NCI-H146 (cell line): ENCODE results near the gene TMEM52B.
A peak's percentile ranks its signal among the peaks of the same experiment; 100 is the strongest.
"Not testable (repeated sequence)": the region's sequence is repeated elsewhere in the genome, so short reads cannot be mapped to it uniquely, and the experiment has no call there.

Experiments used
- DNase-seq: peaks from one replicate; lab custom pipeline; 2025; lab: John Stamatoyannopoulos, UW

The TMEM52B gene

DNA sequence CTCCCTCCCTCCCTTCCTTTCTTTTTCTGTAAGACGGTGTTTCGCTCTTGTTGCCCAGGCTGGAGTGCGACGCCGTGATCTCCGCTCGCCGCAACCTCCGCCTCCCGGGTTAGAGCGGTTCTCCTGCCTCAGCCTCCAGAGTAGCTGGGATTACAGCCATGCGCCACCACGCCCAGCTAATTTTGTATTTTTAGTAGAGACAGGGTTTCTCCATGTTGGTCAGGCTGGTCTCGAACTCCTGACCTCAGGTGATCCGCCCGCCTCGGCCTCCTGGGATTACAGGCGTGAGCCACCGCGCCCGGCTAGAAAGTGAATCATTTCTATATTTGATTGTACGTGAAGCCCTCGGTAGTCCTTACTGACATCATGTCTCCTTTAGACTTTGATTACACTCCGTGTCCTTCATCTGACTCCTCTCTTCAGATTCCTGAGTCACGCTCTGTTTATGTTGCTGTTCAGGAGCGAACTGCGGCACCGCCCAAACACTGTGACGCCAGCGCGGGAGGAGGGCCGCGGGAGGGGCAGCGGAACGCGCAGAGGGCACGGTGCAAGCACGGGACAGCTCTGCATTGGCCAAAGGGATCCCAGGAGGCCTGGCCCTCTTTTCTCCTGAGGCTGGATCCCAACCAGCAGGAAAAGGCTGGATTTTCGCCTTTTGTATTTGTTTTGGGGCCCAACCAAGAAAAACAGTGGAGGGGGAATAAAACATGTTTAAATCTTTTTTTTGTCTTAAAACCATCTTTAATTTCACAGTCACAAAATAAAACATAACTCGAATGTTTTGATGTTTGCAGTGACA, 33.3 kb downstream of the TMEM52B start:
- DNase-seq = peak; percentile 97

GRCh38 chr12:10212739-10213131, 33.9 kb downstream of the TMEM52B start, which contains the start of gene GABARAPL1:
GABARAPL1 (plus strand) TSS chr12:10212877; CDS start chr12:10213130, 253 bp downstream.
- DNase-seq = peak; percentile 86

GRCh38 chr12:10213168-10214135, 34.6 kb downstream of the TMEM52B start:
- DNase-seq = peak; percentile 78

DNA sequence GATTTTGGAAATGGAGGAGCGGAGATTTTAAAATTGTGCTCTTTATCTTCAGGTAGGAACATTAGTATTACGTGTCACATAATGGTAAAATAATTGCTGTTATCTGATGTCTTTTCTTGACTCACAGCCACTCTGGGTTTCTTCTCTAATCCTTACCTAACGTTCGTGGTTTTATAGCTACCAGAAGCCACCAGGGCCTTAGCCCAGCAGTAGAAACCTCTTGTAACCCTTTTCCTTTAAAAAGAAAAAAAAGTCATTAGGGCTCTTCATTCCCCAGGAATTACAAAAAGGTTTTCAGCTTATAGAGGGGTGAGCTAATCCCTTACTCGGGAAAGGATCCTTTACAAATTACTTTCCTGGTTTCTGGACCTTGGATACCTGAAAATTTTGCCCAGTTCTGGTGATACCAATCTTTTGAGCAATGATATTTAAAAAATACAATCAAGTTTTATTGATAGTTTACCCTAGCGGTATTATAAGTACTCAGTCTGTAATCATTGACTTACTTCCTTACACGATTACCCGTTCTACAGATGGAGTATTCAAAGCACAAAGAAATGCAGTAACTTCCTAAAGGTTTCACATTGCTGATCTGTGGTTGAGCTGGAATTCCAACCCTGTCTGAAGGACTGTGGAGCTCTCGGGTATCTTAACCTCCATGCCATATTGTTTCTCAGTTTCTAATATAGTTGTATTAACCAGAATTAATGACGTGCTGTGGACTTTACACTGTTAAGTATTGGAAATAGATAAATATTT, 35.5 kb downstream of the TMEM52B start:
- peak; percentile 53 for DNase-seq

- no peak for DNase-seq
Observed at GRCh38 chr12:10214895-10215267, 36.0 kb downstream of the TMEM52B start.

GRCh38 chr12:10215436-10215835, 36.6 kb downstream of the TMEM52B start:
- no peak for DNase-seq

DNA sequence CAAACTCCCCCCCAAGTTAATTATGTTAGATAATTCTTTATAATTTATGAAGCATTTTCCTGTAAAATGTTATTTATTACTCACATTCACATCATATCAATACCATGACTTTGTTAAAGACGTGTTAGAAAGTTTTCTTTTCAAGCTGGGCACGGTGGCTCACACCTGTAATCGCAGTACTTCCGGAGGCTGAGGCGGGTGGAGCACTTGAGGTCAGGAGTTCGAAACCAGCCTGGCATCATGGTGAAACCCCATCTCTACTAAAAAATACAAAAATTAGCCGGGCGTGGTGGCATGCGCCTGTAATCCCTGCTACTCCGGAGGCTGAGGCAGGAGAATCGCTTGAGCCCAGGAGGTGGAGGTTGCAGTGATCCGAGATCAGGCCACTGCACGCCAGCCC, 37.1 kb downstream of the TMEM52B start:
- not testable (repeated sequence) for DNase-seq

DNA sequence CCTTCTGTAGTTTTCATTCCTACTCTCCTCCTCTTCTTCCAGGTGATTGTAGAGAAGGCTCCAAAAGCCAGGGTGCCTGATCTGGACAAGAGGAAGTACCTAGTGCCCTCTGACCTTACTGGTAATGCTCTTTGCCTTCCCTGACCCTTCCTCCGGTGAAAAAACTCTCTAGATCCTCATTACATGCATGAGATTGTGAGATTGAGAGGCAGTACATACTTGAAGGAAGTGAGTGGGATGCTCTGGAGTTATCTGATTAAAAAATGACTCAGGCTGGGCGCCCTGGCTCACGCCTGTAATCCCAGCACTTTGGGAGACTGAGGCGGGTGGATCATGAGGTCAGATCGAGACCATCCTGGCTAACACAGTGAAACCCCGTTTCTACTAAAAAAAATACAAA, 39.2 kb downstream of the TMEM52B start:
- DNase-seq = no peak

DNA sequence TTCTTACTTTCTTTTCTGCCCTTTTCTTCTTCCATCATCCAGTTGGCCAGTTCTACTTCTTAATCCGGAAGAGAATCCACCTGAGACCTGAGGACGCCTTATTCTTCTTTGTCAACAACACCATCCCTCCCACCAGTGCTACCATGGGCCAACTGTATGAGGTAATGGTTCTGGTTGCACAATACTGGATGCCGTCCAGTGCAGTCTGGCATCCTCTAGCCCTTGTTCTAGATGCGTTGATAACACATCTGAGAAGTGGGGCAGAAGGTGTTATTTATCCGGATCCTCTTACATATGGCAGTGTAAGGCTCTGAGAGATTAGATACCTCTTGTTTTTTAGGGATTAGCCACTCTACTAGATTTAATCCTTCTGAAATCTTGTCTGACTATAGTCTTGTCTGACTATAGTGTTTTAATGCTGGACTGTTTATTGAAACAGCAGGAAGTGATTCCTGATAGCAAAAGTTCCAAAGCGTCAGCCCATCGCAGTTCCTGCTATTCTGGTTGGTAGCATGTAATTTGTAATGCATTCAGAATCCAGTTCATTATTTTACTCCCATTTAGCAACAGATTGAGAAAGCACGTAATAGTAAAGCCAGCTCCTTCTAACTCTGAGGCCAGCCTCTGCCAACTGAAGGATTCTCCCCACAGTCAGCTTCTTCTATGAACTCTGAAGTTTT, 41.7 kb downstream of the TMEM52B start:
- DNase-seq = no peak

GRCh38 chr12:10221846-10222245, 43.0 kb downstream of the TMEM52B start:
- DNase-seq = no peak

- DNase-seq = no peak
Observed at GRCh38 chr12:10223208-10223607, 44.4 kb downstream of the TMEM52B start.

GRCh38 chr12:10225426-10225825, 46.6 kb downstream of the TMEM52B start:
- DNase-seq = not testable (repeated sequence)

GRCh38 chr12:10226086-10226485, 47.3 kb downstream of the TMEM52B start:
- DNase-seq = no peak

DNA sequence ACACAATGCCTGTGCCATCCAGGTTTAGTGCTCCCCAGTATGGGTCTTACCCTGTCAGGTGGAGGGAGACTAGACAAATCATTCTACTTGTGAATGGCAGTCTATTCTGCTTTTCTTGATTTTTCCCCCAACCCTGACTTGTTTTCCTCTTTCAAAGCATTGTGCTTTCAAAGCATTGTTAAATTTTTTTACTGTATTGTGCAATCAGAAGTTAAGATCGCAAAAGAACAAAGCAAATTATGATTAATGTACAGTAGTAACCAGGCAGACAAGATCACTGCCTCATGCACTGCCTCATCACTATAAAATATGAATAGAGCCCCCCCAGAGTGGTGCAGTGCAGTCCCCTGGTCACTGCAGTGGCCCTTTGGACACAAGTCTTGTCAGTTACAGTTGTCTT, 47.9 kb downstream of the TMEM52B start:
- DNase-seq = no peak

DNA sequence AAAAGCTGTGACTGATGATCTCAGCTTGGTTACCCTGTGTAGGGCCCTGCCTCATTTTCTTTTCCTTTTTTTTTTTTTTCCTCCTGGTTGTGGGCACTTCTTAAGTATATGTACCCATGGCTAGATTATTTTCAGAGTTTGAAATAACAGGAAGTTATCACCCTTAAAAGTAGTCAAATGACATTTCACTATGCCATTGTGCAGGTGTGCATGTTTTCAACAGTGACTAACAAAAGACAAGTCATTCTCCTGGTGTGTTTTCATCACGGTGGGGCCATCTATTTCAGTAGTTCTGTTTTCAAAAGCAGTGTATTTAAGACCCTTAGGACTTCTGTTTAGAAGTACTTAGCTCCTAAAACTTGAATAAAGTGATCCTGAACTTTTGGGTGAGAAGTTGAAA, 48.8 kb downstream of the TMEM52B start:
- DNase-seq = no peak

- no peak for DNase-seq
Observed at GRCh38 chr12:10234562-10234961, 55.7 kb downstream of the TMEM52B start.

DNA sequence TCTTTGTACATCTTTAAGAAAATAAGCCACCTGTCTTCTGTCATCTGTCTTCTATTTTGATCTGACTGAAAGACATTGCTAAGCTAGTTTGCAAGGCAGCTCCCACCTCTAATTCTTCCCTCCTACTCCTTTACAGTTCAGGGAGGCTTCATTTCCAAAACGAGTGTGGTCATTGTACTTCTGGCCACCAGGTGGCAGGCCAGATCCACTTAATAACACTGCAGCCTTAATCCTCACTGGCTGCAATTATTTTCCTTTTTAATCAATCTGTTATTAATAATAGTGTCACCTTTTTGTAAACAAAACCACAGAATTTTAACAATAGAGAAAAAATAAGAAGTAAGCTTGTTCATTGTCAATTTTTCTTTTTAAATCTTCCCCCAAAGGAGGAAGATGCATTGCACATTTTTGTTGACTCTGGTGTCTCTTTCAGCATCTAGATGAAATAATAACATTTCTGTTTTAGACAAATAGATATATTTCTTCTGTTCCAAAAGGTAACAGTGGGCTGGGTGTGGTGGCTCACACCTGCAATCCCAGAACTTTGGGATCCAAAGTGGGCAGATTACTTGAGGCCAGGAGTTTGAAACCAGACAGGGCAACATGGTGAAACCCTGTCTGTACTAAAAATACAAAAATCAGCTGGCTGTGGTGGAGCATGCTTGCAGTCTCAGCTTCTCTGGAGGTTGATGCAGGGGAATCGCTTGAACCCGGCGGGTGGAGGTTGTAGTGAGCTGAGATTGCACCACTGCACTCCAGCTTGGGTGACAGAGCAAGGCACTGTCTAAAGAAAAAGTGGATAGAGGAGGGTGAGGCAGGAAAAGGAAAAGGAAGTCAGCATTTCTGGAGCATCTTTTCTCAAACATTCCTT, 57.2 kb downstream of the TMEM52B start:
- DNase-seq = peak; percentile 59

DNA sequence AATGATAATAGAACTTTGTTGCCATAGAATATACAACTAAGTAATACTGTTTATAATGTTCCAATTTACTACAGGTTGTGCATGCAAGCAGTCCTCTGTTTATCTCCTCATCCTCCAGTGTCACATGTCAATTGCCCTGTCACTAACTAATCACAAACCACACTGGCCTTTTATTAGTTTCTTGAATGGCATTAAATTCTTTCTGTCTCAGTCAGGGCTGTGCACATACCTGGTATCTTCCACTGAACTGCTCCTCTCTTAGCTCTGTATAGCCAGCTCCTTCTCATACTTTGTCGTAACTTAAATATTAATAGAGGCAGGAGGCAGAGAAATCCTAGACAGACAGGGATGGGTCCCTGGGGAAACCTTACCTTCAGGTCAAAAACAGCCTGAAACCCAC, 57.9 kb downstream of the TMEM52B start:
- no peak for DNase-seq

- DNase-seq = no peak
Observed at GRCh38 chr12:10238526-10238925, 59.7 kb downstream of the TMEM52B start.

- DNase-seq = no peak
Observed at GRCh38 chr12:10241290-10241689, 62.5 kb downstream of the TMEM52B start.
